Stimulated activated CD8-positive, alpha-beta memory T cell treated with anti-CD3 and anti-CD28 coated beads, Interleukin-12 subunit alpha, Interleukin-12 subunit beta, amount 100 ng/mL, for 4 hours (primary cell): ENCODE results near the gene GIGYF2.

Source experiments
- DNase-seq: peaks from one replicate; pipeline ENCODE4 v3.0.0-alpha.2; 2020; ENCODE audit warnings: low read depth

The GIGYF2 gene

GRCh38 chr2:232861353-232861752, 164.2 kb downstream of the GIGYF2 start:
- DNase-seq = no peak

DNA sequence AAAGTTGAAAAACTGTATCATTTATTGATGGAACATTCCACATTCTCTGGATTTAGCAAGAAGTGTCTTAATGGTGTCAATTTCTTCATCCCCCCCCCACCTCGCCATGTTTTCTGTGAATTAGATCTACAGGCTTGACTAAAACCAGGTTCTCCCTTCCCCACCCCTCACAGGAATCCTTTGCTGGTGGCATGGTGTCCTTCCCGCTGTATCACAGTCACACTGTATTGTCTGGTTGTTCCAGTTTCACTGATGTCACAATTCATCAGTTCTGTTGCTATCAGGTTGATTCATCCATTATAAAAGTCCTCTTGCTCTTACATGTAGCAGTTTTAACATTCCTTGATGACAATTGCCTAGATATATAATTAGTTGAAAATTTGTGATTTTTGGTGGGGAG, 166.9 kb downstream of the GIGYF2 start:
- no peak for DNase-seq

DNA sequence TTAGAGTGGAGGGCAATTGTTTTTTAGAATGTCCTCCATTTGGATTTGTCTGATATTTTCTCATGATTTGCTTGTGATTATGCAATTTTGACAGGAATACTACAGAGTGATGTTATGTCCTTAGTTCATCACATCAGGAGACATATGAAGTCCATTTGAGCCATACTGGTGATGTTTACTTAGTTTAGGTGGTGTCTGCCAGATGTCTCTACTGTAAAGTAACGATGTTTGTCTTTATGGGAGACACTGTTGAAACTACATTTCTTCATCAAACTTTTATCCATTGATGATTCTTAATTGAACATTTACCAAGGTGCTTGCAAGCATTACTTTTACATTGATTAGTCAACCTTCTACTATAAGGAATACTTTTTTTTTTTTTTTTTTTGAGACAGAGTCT, 168.0 kb downstream of the GIGYF2 start:
- no peak for DNase-seq

DNA sequence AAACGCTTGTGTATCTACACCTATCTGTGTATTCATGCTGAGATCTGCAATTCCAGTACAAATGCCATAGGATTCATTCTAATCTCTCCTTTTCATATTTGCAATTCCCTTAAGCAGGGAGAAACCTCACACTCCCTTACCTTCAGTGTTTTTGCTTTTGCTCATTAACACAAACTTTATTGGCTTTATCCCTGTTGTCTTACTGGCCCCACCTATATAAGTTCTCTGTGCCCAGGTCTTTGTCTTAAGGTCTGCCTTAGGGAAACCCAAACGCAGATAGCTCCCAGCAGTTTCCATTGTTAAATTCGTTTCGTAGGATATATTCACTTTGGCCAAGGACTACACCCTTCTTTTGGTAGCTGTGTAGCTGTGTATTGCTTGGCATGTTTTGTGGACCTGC, 169.0 kb downstream of the GIGYF2 start:
- no peak for DNase-seq

- DNase-seq = no peak
Observed at GRCh38 chr2:232869138-232870017, 172.2 kb downstream of the GIGYF2 start.

DNA sequence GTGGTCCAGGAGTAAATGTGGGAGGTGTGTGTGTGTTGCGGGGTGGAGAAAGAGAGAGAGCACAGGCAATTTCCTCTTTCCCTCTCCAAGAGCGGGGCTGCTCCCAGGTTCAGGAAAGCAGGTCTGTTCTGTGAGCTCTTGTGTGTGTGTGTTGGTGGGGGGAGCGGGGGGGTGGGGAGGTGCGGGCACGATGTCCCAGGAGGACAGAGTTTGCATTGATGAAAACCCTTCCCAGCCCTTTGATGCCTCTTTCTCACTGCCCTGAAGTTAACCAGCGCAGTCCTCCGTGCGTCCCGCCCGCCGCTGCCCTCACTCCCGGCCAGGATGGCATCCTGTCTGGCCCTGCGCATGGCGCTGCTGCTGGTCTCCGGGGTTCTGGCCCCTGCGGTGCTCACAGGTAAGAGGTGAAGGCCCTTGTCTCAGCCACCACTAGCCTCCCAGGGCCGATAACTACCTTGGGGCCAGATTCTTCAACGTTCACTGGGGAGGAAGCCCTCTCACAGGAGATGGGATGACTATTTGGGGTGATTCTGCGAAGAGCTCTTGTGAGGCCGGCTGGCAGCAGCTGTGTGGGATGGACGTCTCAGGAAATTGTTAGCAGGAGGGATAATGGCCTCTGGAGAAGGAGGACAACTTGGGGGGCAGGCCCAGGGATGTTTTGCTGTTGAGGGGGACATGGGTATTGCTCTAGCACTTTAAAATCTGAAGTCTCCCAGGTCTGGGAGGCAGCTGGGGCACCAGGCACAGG, 173.1 kb downstream of the GIGYF2 start, which contains the start of gene SNORC:
Gene SNORC, plus strand, starts transcription at position 247 of the 748 bp plus-strand sequence. Its CDS starts 78 bp downstream, at position 325.
- no peak for DNase-seq

DNA sequence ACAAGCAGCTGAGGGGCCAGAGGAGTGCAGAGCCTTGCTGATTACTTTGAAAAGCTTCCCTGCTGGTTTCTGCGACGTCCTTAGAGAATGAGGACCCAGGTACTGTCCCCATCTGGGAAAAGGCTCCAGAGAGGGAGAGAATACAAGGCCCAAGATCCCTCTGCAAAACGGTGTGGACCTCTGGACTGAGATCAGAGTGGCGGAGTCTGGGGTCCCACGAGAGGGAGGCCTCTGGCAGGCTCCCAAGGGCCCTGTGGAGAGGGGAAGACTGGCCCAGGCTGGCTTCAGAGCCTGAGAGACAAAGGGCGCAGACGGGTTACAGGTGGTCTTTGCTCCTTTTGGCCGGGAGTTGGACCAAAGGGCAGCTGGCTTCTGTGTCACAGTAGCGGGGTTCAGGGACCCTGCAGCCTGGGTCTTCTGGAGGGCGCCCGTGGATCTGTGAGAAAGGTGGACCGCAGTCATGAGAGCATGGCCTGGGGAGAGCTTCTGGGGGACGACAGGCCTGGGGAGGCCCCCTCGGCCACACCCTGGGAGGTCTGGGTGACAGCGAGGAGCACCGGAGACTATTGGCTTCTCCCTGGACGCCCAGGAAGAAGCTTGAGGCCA, 173.7 kb downstream of the GIGYF2 start:
- DNase-seq = no peak

DNA sequence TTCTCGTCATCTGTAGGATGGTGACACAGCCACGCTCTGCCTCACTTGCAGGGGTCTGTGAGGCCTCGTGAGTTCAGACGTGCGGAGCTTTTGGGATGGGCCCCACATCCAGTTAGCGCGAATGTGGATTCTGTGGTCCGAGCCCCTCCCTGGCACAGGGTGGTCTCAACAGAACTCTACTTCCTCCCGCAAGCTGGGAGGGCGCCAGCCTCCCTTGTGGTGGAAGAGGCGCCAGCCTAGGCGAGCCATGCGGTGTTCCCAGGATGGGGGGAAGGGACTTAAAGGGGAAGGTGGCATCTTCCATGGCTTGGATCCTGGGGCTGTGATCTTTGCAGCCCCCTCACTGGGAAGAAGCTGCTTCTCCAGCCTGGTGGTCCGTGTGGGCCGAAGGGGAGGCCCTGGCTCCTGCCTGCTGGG, 174.3 kb downstream of the GIGYF2 start:
- no peak for DNase-seq

DNA sequence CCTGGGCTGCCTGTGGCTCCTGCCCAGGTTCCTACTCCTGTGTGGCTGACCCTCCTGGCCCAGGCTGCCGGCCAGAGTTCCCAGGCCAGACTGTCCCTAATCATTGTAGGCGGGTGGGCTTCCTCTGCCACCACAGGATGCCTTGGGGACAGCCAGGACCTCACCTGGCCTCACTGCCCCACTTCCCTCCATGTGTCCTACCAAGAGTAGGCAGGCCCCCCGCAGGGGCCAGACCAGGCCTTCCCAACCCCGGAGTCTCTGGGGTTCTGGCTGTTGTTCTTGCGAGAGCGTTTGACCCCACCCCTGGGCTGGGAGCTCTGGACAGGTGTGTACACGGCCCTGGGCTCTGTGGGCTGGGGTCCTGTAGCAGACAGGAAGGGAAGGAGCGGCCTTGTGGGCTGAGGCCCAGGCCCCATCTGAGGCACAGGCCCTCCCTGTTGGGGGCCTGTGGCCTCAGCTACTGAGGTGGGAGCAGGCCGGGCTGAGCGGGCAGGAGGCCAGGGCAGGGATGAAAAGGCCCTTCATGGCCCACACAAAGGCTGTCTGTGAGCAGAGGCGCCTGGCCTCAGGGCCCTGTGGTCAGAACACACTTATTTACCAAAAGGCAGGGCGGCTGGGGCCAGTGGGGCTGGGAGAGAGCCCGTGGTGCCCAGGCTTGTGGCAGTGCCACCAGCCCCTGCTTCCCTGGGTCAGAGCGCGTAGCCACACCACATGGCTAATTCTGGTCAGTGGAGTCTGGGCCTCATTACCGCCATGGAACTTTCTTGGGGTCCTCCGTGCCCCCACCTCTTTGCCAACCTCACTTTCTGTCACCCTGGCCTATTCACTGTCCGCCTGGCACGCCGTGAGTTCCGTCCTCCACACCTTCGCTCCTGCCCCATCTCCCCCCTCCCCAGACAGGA, 175.0 kb downstream of the GIGYF2 start:
- DNase-seq = no peak

DNA sequence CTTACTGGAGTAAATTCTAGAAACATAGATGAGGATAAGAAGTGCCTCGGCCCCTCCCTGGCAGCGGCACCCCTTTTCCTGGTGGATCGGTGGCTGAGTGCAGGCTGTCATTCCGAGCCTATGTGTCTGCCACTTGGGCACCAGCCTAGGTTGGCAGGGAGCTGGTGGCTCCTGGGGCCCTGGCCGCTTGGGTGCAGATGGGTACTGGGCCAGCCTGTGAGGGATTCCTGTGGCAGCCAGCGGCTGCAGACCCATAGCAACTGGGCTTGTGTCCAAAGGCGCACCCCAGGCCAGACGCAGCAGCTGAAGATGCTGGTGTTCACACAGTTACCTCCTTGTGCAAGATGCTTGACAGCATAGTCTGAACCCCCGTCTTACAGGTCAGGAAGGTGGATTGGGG, 175.7 kb downstream of the GIGYF2 start:
- DNase-seq = no peak

DNA sequence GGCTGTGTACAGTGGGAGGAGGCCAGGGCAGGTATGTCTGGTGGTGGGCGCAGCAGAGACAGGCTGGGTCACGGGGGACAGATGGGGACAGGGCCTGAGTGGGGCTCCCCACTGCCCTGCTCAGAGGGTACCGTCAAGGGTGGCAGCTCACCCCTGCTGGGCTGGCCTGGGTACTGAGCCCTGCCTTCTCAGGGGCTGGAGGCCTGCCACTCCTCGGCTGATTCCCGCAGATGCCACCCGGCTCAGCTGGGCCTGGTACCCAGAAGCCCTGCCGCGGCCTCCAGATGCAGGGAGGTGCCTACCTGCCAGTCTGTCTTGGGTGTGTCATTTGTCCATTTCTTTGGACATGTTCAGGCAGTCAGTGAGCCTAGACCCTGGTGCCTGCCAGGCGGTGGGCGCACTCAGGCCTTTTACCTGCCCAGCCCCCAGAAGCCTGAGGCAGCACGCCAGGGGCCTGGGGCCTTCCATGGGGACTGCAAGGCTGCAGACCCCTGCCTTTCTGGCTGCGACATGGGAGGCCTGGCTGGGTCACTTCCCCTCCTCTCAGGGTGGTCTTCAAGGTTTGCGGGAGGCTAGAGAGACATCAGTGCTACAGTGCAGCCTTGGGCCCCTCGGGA, 176.3 kb downstream of the GIGYF2 start:
- DNase-seq = no peak

GRCh38 chr2:232873909-232874641, 176.9 kb downstream of the GIGYF2 start:
- no peak for DNase-seq

DNA sequence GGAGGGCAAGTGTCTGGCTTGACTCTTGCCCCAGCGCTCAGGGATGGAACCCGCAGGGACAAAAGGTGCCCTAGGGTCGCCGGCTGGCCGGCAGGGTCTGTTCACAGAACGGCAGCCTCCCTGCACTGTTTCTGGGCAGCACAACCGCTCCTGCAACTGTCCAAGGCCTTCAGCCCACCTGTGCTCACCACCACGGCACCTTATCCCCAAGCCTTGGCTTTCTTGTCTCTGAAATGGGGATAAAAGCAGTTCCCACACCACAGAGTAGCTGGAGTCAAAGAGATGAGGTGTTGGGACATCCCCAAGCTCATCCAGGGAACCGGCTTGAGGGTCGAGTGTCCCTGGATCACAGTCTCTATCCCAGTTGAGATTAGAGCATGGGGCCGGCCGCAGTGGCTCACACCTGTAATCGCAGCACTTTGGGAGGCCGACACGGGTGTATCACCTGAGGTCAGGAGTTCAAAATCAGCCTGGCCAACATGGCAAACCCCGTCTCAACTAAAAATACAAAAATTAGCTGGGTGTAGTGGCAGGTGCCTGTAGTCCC, 177.6 kb downstream of the GIGYF2 start:
- no peak for DNase-seq

DNA sequence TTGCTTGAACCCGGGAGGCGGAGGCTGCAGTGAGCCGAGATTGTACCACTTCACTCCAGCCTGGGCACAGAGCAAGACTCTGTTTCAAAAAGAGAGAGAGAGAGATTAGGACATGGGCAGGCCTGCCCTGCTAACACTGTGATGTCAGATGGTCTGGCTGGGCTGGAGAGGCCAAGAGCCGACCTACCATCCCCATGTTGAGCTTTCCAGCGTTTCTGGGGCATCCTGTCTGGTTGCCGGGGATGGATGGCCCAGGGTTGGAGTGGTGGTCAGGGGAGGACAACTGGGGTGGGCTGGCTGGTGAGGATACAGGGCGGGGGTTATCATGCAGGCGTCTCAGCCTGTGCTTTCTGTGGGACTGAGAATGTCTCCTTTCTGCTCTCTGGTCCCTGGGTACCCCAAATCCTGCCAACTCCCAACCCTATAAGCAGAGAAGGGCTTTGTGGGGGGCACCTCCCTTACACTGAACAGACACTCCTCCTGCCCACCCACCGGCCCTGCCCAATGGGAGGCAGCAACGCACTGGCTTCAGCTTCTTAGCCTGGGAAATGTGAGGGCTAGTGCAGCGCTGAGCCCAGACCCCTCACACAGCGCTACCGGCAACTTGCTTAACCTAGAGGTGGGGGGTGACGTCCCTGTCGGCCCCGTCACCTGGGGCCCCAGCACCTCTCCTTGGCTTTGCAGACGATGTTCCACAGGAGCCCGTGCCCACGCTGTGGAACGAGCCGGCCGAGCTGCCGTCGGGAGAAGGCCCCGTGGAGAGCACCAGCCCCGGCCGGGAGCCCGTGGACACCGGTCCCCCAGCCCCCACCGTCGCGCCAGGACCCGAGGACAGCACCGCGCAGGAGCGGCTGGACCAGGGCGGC, 178.4 kb downstream of the GIGYF2 start:
- no peak for DNase-seq

- DNase-seq = no peak
Observed at GRCh38 chr2:232876161-232876977, 179.2 kb downstream of the GIGYF2 start.

DNA sequence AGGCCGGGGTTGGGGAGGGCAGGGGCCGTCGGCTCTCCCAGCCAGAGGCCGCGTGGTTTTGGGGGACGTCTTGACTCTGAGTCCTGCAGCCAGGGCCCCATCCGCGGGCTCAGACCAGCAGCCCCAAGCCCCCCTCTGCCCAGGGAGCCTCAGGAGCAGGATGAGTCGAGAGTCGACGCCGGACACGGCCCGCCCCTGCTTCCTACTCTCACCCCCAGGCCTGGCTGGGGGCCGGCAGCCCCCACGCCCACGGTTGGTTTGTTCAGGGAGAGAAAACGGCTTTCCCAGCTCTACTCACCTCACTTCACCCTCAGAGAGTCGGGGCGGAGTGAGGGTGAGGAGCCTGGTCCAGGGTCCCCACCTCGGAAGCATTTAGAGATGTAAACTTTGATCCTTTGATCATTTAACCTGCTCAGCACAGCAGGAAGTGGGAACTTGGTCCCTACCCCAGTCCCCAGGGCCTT, 179.9 kb downstream of the GIGYF2 start:
- no peak for DNase-seq

DNA sequence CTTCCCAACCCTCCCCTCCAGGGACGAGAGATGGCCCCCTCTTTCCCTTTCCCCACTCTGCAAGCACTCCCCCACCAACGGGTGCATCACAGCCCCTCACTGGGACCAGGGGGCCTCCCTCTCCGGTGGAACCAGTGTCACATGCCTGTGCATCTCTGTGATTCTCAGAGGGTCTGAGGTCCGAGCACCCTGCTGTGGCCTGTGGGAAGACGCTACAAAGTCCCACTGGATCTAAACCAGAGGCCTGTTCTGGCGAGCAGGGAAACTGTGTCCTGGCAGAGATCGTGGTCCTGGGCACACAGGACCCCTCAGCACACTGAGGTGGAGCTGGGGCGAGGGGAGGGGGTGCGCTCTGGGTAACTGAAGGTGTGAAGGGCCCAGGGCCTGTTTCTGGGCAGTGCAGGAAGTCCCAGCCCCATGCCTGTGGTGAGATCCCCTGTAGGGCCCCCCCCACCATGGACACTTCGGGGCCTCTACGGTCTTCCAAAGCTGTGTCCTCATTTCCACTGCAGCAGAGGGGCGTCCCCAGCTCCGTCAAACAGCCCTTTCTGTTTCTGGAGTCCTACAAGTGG, 180.9 kb downstream of the GIGYF2 start:
- no peak for DNase-seq
